Mononuclear cell (primary cell): ENCODE data around the gene CPB2. TPM values are rescaled to one million over a fixed set of nuclear protein-coding genes. Genes with fewer than 3 reads are reported as not detected.

Experiments
- H3K27me3 ChIP-seq: 2 replicates; pipeline ENCODE4 v1.6.0; 2011; ENCODE audit warnings: low read length, control low read depth; ENCODE audit not compliant: insufficient read depth
- H3K4me1 ChIP-seq: 2 replicates; pipeline ENCODE4 v1.5.1; 2011; ENCODE audit warnings: mild to moderate bottlenecking, low read length, control low read depth; ENCODE audit not compliant: insufficient read depth
- H3K4me3 ChIP-seq: 2 replicates; pipeline ENCODE4 v1.5.1; 2011; ENCODE audit warnings: mild to moderate bottlenecking, low read length, moderate library complexity
- H3K9me3 ChIP-seq: 2 replicates; pipeline ENCODE4 v1.5.1; 2011; ENCODE audit warnings: low read depth, mild to moderate bottlenecking, control low read depth, low read length
- total RNA-seq: library from RNA; depleted of rRNA; stranded (reverse); fragments of >200 nt; gene quantifications from one replicate; pipeline ENCODE4 v1.2.3, GENCODE V29; 2012

Gene CPB2
- total RNA-seq, 1 donor = not detected

GRCh38 chr13:46094478-46094877 lies 10.4 kb downstream of the CPB2 start:
- Histone ChIP-seq H3K4me1 (no peaks in the 10 kb centered on the region), H3K27me3 (peaks cover 4% of the 10 kb centered on the region), H3K4me3 (no peak overlapping the region), H3K9me3 (no peaks in the 10 kb centered on the region)

GRCh38 chr13:46088821-46089562 lies 15.8 kb downstream of the CPB2 start:
- no peaks in the 10 kb centered on the region for H3K9me3 ChIP-seq
- H3K27me3 ChIP-seq = peaks cover 4% of the 10 kb centered on the region
- H3K4me3 ChIP-seq = no peak overlapping the region
- no peaks in the 10 kb centered on the region for H3K4me1 ChIP-seq

GRCh38 chr13:46087481-46087880 lies 17.4 kb downstream of the CPB2 start:
- H3K4me3 ChIP-seq = no peak overlapping the region

GRCh38 chr13:46086985-46087384 lies 17.8 kb downstream of the CPB2 start:
- no peaks in the 10 kb centered on the region for H3K9me3 ChIP-seq

More at GRCh38 chr13:46087481-46087880, 17.4 kb downstream of the CPB2 start:
- Histone ChIP-seq H3K9me3 (no peaks in the 10 kb centered on the region), H3K4me1 (no peaks in the 10 kb centered on the region), H3K27me3 (peaks cover 3% of the 10 kb centered on the region)

GRCh38 chr13:46086421-46086922 lies 18.4 kb downstream of the CPB2 start:
- H3K4me1 ChIP-seq = no peaks in the 10 kb centered on the region

More at GRCh38 chr13:46086985-46087384, 17.8 kb downstream of the CPB2 start:
- Histone ChIP-seq H3K4me1 (no peaks in the 10 kb centered on the region), H3K4me3 (no peak overlapping the region), H3K27me3 (peaks cover 3% of the 10 kb centered on the region)

GRCh38 chr13:46085737-46086136 lies 19.1 kb downstream of the CPB2 start:
- Histone ChIP-seq H3K27me3 (peaks cover 3% of the 10 kb centered on the region), H3K4me3 (no peak overlapping the region), H3K4me1 (no peaks in the 10 kb centered on the region), H3K9me3 (no peaks in the 10 kb centered on the region)

More at GRCh38 chr13:46086421-46086922, 18.4 kb downstream of the CPB2 start:
- no peaks in the 10 kb centered on the region for H3K9me3 ChIP-seq
- no peak overlapping the region for H3K4me3 ChIP-seq
- peaks cover 3% of the 10 kb centered on the region for H3K27me3 ChIP-seq

GRCh38 chr13:46082324-46082723 lies 22.5 kb downstream of the CPB2 start:
- no peaks in the 10 kb centered on the region for H3K4me1 ChIP-seq
- H3K9me3 ChIP-seq = no peaks in the 10 kb centered on the region
- no peak overlapping the region for H3K4me3 ChIP-seq
- H3K27me3 ChIP-seq = peaks cover 3% of the 10 kb centered on the region

GRCh38 chr13:46079770-46080169 lies 25.1 kb downstream of the CPB2 start:
- H3K27me3 ChIP-seq = peaks cover 3% of the 10 kb centered on the region
- H3K4me1 ChIP-seq = no peaks in the 10 kb centered on the region
- H3K4me3 ChIP-seq = no peak overlapping the region
- H3K9me3 ChIP-seq = no peaks in the 10 kb centered on the region

- Histone ChIP-seq H3K4me1 (no peaks in the 10 kb centered on the region), H3K4me3 (no peak overlapping the region), H3K9me3 (no peaks in the 10 kb centered on the region)
Observed at GRCh38 chr13:46077265-46077664, 27.6 kb downstream of the CPB2 start.

GRCh38 chr13:46076827-46077226 lies 28.0 kb downstream of the CPB2 start:
- Histone ChIP-seq H3K27me3 (no peaks in the 10 kb centered on the region), H3K9me3 (no peaks in the 10 kb centered on the region), H3K4me3 (no peak overlapping the region)

More at GRCh38 chr13:46077265-46077664, 27.6 kb downstream of the CPB2 start:
- H3K27me3 ChIP-seq = no peaks in the 10 kb centered on the region

GRCh38 chr13:46075811-46076210 lies 29.0 kb downstream of the CPB2 start:
- Histone ChIP-seq H3K9me3 (no peaks in the 10 kb centered on the region), H3K27me3 (no peaks in the 10 kb centered on the region), H3K4me1 (no peaks in the 10 kb centered on the region), H3K4me3 (no peak overlapping the region)

More at GRCh38 chr13:46076827-46077226, 28.0 kb downstream of the CPB2 start:
- H3K4me1 ChIP-seq = no peaks in the 10 kb centered on the region

- H3K4me3 ChIP-seq = no peak overlapping the region
- no peaks in the 10 kb centered on the region for H3K27me3 ChIP-seq
- H3K4me1 ChIP-seq = no peaks in the 10 kb centered on the region
- no peaks in the 10 kb centered on the region for H3K9me3 ChIP-seq
Observed at GRCh38 chr13:46071590-46072249, 33.1 kb downstream of the CPB2 start.

GRCh38 chr13:46063292-46063691 lies 41.5 kb downstream of the CPB2 start:
- Histone ChIP-seq H3K4me1 (no peaks in the 10 kb centered on the region), H3K27me3 (no peaks in the 10 kb centered on the region), H3K4me3 (no peak overlapping the region), H3K9me3 (no peaks in the 10 kb centered on the region)

GRCh38 chr13:46062185-46062584 lies 42.6 kb downstream of the CPB2 start:
- no peak overlapping the region for H3K4me3 ChIP-seq
- H3K27me3 ChIP-seq = no peaks in the 10 kb centered on the region
- no peaks in the 10 kb centered on the region for H3K4me1 ChIP-seq
- H3K9me3 ChIP-seq = no peaks in the 10 kb centered on the region

GRCh38 chr13:46059405-46059804 lies 45.4 kb downstream of the CPB2 start:
- Histone ChIP-seq H3K9me3 (no peaks in the 10 kb centered on the region), H3K27me3 (peaks cover 10% of the 10 kb centered on the region), H3K4me3 (no peak overlapping the region), H3K4me1 (no peaks in the 10 kb centered on the region)
